Vagina (tissue), 2 donors: ENCODE measurements around the gene CXXC4.

Experiments
- CTCF ChIP-seq, 3 experiments: fragments of 450-650 bp in 2 of 3; fragments of 200-600 bp in 1 of 3; sonication (generic) in 1 of 3; IDR thresholded peaks; one replicate each; pipeline ENCODE4 v1.5.1; 2017 to 2019; ENCODE audit warnings: antibody characterized with exemption in 3 of 3, mild to moderate bottlenecking in 2 of 3, moderate library complexity in 2 of 3
- POLR2A ChIP-seq, 2 donors: fragments of 450-650 bp; IDR thresholded peaks; one replicate each; pipeline ENCODE4 v1.6.1; 2017; ENCODE audit warnings: antibody characterized with exemption in 2 of 2, mild to moderate bottlenecking in 2 of 2, moderate library complexity in 2 of 2

DNA sequence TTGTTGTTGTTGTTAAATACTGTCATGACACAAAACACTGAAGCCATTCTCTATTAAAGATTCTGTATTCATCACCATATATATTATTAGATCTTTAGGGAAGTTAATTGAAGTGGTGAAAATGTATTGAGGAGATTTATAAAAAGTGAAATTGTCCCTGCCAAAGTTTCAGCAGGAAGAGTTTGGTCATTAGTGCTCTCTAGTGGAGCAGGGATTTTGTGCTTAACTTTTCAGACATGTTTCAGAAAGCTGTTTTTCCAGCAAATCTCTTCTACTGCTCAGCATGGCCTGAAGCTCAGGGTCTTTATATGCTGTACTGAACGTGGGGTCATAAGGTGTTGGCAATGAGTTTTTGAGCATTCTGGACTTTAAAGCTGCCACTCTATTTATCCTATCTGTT lies 36.7 kb upstream of the CXXC4 start:
- TF ChIP-seq CTCF (IDR thresholded peaks at IDR 0.05) (no peak), POLR2A (IDR thresholded peaks at IDR 0.05) (no peak)
